Suppressor macrophage treated with lipopolysaccharide for 4 hours (primary cell): ENCODE data around the gene SOX6.

ENCODE experiments used
- DNase-seq: peaks from one replicate; pipeline ENCODE4 v3.0.0-alpha.2; 2020

SOX6 gene

GRCh38 chr11:16312233-16312765 lies 44.0 kb downstream of the SOX6 start:
- no peak for DNase-seq

DNA sequence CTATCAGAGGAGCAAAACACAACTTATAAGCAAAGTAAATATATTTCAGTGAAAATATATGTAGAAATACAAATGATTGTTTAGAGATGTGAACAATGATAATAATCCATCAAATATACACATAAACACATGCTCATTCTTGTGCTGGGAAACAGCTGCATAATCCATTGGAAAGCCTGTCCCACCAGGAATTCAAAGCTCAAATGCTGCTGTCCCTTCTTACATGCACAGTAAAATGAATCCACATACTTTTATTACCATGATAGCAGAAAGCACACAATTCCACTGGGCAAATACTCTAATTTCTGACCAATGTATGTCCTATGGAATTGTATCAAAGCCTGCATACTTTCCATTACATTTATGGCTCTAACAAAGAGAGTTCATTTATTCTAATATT lies 44.5 kb downstream of the SOX6 start:
- DNase-seq: no peak

DNA sequence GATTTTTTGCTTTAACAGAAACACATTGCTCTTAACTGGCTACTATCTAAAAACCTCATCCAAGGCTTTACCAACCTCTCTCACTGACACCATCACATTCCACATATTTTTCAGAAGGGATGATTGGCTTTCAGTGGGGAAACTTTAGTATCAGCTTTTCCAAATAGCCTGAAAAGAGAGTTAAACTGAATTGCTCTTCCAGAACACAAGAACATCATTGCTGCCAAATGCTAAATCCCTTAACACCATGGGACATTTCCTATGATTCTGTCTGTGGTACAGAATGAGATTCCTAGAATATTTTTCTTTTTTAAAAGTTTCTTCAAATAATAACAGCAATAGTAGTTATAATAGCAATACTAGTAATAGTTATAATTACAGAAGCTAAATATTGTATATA lies 45.4 kb downstream of the SOX6 start:
- no peak for DNase-seq

DNA sequence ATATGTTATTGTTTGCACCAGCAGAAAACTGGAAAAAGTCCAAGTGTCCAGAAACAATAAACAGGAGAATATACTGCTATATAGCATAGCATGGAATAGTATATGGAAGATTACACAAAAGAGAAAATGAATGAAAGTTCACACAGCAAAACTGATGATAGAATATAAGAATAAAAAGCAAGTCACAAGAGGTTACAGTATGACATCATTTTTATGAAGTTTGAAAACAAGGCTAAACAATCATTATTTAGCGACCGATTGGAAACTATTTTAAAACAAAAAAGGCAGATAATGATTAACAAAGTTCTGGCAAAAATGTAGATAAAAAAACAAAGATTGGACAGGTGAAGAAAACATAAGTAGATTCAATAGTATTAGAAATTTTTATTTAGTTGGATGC lies 47.1 kb downstream of the SOX6 start:
- DNase-seq: no peak

- no peak for DNase-seq
These were observed 54.9 kb downstream of the SOX6 start for GRCh38 chr11:16301462-16301861.

- DNase-seq: no peak
These were observed 56.2 kb downstream of the SOX6 start for GRCh38 chr11:16299884-16300782.

DNA sequence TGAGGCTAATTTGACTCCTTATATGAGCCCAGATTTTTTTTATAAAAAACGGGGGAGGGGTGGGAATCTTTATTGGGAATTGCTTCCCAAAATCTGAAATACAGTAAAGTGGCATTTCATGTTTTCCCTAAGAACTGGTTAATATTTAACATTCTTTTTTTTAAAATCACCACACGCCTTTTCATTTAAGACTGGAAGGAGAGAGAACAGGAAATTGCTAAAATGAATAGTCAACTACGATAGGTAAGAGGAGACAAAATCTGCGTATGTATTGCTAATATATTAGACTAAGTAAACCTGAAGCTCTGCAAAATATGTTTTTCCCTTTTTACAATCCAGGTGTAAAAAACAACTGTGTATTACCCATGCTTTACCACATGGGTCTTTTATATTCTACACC lies 57.0 kb downstream of the SOX6 start:
- DNase-seq: no peak

- no peak for DNase-seq
These were observed 59.0 kb downstream of the SOX6 start for GRCh38 chr11:16297332-16297731.

- DNase-seq: no peak
These were observed 60.1 kb downstream of the SOX6 start for GRCh38 chr11:16296273-16296672.

DNA sequence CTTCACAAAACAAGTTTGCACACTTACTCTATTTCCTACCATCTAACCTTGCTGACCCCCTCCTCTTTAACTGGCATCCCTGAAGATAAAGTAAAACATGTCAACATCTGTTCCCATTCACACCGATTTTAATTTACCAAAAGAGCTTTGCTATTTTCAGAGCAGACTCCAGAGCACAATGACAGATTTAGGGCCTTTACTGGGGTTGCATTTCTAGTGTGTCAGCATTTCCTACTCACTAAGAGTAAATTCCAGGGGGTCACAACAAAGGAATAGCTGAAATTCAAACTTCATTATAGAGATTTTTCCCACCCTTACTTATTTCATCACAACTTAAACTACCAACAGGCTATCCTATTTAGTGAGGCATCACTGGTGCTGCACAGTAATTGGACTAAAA lies 60.8 kb downstream of the SOX6 start:
- no peak for DNase-seq

- DNase-seq: no peak
These were observed 63.1 kb downstream of the SOX6 start for GRCh38 chr11:16293204-16293681.

DNA sequence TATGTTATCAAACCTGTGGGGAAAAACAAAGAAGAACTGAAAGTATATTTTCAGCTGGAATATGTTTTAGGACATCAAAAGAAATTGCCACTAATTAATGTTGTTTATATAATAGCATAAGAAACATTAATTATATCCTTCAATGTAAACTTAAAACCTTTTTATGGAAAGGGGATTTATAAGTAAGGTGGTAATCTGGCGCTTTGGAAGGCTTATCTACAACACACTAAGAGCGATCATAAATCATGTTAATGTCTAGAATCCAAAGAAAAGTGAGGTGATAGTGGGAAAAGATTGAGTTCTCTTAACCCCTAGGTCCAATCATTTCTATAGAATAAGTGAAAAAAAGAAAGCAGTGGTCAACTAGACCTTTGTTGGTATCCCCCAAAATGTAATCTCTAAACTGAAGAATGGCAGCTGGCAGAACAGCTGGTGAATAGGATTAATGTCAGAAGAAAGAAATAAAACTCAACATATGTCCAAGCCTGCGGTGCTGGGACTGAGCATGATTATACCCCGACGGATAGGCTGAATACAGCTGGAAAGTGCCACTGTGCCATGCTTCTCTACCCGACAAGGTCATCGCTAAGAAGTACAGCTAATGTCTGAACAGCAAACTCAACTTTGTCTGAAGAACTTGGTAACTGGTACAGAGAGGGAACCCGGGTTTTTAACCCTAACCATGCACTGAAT lies 64.0 kb downstream of the SOX6 start:
- DNase-seq: no peak

- no peak for DNase-seq
These were observed 64.6 kb downstream of the SOX6 start for GRCh38 chr11:16291729-16292128.

GRCh38 chr11:16289541-16289940 lies 66.8 kb downstream of the SOX6 start:
- no peak for DNase-seq

DNA sequence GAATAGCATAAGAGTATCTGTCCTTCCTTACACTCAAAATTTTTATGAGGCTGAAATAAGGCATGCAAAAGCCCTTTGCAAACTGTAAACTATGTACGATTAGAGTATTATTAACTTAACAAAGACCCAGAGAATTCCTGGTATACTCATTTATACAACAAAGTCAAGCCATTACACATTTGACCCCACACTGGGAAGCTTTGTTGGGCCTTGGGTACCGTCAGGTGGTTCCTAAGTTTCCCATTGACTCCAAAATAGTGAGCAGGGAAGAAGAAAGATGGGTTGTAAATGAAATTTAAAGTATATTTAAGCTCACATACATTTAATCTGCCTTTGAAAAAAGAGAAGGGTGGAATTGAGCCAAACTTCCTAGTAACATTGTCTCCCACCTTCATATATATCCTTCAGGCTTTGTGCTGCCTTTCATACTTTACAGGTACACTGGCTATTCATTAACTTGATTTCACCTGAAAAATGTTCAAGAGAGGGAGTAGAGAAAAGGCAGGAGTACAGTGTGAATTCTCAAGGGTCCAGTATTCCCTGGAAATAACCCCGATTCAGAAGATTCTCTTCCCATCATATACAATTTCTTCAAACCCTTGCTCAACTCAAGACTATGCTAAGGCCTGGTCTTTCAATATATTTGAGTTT lies 68.6 kb downstream of the SOX6 start:
- no peak for DNase-seq

- DNase-seq: no peak
These were observed 70.3 kb downstream of the SOX6 start for GRCh38 chr11:16286095-16286494.

DNA sequence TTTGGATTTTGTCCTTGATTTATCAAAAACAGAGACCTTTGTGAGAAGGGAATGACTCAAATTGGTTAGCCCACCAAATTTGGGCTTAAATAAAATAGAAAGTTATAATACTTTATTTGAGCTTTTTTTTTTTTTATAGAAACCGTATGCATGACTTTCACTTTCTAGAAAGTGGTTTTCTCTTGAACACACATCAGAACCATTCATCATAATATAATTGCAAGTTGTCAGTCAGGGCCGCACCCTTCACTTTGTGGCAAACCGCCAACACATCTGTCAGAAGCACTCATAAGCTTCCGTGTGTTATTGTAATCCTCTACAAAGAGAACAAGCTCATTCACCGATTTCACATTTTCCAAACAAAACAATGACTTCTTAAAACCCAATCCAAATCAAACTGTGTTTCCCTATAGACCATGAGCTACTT lies 76.1 kb downstream of the SOX6 start:
- no peak for DNase-seq

- DNase-seq: no peak
These were observed 76.8 kb downstream of the SOX6 start for GRCh38 chr11:16279524-16279923.

DNA sequence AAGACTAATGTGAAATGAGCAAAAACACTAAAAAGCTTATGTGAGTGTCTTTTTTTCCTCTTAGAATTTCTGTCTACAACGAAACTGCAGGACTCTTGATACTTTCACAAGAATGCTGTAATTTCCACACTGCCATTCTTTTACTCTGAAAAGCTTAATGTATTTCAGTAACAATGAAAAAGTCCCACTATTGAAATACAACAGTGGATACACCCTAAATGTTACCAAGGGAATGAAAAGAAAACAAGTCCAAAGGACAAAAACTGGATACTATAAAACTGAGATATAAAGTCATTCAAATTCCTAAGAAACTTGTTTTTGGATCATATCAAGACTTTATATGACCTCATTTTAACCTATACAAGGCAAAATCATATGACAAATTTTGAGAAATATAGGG lies 77.4 kb downstream of the SOX6 start:
- no peak for DNase-seq

DNA sequence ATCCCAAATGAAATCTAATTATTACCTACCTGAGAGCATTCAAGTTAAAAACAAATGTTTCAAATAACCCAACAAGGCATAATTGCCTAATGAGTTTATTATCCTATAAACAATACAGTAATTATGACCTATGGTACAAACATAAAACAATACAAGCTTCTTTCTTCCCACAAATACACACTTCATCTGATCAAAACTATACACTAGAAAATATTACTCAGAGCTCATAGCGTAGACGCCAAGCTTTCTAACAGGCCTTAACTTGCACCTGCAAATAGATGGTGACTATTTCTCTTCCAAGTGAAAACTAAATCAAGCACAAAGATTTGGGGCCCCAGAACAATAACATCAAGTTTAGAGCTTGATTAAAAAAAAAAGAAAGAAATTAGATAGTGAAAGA lies 78.1 kb downstream of the SOX6 start:
- DNase-seq: no peak

DNA sequence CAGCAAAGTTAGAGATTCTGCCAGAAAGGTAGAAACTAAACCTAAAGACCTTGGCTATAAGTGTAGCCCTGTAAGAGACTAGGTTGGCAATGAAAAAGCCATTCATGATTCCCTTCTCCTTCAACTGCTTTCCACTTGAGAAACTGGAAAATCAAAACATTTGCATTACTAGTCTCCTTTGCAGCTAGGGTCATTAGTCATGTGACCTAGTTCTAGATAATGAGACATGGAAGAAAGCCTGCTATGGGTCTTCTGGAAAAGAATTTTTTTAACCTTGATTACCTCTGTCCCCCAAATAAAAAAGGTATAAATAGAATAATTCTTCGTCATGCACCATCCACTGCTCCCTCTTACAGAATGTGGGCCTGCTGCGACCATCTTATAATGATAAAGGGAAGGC lies 80.1 kb downstream of the SOX6 start:
- no peak for DNase-seq

DNA sequence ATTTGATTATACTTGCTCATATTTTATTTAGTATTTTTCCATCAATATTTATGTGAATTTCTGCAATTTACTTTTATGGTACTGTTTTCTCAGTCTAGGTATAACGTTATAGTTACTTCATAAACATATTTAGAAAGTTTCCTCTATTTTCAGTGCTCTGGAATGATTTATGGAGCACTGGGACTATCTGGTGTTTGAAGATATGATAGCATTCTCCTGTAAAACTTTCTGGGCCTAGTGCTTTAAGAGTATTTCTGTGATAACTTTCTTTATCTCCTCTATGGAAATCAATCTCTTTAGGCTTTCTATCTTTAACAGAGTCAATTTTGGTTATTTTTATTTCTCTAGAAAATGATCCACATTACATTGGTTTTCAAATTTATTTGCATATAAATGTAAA lies 85.1 kb downstream of the SOX6 start:
- no peak for DNase-seq

GRCh38 chr11:16266021-16266420 lies 90.3 kb downstream of the SOX6 start:
- no peak for DNase-seq

GRCh38 chr11:16265022-16265421 lies 91.3 kb downstream of the SOX6 start:
- DNase-seq: no peak
